AG08395 (cell line): ENCODE measurements around the gene IL9.
"Not testable (repeated sequence)": the region's sequence is repeated elsewhere in the genome, so short reads cannot be mapped to it uniquely, and the experiment has no call there.

Experiments used
- DNase-seq: peaks from one replicate; pipeline ENCODE4 v3.0.0; 2012; ENCODE audit warnings: mixed read lengths, low spot score

IL9 gene

DNA sequence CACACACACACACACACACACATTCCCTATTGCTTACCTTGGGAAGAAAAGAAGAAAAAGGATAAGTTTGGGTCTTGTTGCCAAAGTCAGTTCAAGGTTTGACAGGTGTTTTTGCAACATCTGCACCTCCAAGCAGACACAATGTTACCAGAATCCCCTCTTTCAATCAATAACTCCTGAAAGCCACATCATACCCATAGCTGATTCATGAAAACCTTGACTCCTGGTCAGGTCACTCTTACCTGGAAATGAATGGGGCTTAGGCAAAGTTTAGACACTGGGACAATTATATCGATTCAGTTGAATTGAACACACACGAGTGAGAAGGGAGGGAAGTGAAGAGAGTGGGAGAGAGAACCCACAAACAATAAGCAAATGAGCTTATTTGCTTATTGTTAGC is 27.0 kb downstream of the IL9 start:
- DNase-seq: no peak

GRCh38 chr5:135867599-135867998 is 28.0 kb downstream of the IL9 start:
- no peak for DNase-seq

DNA sequence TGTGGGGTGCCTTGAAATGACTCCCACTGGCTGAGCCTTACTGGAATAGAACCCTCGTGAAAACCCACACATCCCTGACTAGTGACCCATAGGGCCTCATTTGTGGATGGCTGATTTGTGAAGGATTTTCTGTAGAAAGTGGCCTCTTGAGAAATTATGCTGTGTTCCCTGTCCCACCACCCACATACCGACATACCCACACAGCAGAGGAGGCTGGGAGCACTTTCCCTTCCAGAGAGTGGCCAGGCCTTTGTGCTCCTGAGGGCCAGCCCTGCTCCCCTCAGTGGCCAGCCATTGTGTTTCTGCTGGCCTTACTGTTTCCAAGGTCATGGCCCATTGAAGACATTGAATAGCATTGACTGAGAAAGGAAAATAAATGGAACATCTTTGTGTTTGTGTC is 29.6 kb downstream of the IL9 start:
- DNase-seq: no peak

DNA sequence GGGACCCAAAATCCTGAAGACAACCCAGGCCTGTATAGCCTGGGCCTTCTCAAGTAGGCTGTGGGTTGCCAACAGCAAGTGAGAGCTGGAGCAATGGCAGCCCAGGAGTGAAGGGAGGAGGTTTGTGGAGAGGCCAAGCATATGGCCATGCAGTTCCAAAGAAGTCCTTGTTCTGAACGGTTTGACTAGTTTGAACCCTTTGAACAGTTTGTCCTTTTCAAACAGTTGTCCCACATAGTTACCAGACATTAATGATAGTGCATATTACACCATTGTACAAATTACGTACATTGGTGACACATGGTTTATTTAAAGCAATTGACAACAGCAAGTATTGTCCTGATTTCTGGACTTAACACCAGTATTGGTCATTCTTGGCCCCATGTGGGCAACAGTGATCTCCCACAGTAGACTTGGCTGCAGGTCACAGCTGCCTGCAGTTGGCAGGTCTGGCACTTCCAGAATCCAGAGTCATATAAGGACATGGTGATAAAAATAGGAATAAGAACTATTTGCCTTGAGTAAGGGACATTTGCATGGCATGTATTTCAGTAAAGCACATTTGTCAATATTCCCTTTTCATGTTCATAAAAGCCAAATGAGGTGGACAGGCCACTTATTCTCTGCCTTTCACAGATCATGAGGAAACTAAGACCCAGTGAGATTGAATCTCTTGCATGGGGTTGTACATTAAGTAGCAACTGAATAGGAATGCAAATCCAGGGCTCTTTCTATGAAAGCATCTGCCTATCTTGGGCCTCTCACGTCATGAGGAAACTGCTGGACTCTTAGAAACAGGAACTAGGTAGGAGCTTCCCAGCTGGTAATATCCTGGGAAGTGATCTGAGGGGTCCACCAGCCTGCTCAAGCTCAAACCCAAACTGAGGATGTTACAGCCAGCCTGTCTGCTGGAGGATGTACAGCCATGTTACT is 30.9 kb downstream of the IL9 start:
- DNase-seq: no peak

GRCh38 chr5:135862744-135863143 is 32.9 kb downstream of the IL9 start:
- DNase-seq: no peak

GRCh38 chr5:135862086-135862485 is 33.6 kb downstream of the IL9 start:
- DNase-seq: no peak

DNA sequence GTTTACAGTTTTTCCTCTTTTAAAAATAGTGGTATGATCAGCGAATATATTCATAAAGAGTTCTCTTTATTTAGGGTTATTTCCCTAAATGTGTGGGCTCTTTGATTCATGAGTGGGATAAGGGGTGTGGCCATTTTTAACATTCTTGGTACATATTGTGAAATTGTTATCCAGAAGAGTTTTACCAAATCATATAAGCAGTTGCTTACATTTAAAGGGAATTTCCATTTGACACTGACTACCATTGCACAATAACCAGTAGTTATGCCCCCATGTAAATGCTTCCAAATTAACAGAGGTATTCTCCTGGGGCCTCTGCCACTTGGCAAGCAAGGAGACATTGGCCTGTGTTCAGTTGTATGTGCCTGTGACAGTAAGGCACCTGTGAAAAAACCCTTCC is 34.0 kb downstream of the IL9 start:
- DNase-seq: no peak

DNA sequence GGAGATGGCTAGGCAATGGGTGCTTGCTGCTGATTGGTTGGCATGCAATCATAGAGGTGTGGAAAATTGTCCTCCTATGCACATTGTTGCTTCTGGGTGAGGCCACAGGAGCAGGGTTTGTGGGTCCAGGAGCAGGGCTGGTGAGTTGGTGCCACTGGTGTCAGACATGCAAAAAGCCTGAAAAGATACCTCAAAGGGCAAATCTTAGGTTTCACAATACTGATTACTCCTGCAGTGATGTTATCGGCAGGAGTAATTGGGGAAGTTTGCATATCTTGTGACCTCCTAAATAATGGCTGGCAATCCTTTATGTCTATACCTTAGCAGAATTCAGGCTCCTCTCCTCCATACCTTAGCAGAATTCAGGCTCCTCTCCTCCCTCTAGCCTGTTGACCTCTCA is 36.0 kb downstream of the IL9 start:
- DNase-seq: no peak

- not testable (repeated sequence) for DNase-seq
These were observed 36.5 kb downstream of the IL9 start for GRCh38 chr5:135859186-135859585.

DNA sequence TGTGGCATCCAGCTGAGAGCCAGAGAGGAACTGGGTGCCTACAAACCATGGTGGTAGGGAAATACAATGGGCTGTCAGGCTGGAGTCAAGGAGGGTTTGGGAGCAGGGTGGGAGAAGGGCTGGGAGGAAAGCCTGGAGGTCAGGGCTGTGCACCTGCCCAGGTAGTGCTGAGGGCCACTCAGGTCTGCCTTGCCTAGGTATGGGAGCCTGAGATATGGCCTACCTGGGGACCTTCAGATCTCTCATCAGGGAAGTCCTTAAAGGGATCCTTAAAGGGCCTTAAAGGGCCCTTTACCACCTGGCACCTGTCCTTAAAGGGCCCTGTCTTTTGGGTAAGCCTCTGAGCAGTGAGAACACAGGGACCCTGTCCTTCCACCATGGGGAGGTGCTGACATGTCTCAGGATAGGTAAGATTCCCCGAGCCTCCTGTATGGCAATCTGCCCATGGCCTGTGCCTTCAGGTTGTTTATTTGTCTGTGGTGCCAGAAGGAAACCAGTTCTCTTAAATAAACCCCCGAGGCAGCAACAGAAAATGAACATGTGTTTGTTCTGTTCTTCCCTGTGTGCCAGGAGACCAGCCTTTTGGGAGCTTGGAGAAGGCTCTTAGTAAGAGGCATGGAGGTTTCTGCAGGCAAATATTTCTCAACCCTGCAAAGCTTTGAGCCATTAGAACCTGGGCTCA is 37.9 kb downstream of the IL9 start:
- no peak for DNase-seq

GRCh38 chr5:135851915-135852845 is 43.5 kb downstream of the IL9 start:
- DNase-seq: no peak

GRCh38 chr5:135851186-135851914 is 44.3 kb downstream of the IL9 start:
- no peak for DNase-seq

DNA sequence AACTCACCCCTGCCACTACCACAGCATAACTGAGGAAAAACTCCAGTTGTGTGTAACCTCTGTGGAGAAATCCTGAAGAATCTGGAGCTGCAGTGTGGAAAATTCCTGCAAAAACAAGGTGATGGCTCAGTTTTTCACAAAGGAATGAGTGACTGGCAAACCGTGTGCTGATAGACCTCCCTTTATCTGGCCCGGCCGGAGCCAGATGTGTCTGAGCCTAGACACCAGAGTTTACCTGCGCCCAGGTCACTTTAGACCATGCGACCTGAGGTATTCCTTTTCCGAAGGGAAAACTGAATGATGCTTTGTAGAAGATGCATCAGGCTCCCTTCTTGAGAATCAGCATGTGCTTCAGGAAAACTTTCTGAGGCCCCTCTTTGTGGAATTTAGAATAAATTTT is 45.0 kb downstream of the IL9 start:
- DNase-seq: no peak

GRCh38 chr5:135850231-135850630 is 45.4 kb downstream of the IL9 start:
- DNase-seq: no peak

DNA sequence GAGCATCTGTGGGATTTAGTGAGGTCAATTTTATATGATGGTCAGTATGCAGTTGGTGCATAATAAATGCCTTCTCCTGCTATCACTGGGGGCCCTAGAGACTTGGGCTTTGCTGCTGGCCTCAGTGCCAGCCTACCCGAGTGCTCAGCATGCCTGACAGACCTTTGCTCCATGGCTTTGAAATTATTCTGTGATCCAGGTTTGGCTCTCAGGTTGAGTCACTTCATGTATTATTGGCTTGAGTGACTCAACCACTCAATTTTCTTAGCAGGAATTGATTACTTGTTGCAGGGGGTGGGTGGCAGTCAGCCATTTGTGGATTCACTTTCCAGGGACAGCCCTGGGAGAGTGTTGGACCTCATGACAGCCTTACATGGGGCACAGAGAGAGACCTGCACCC is 47.7 kb downstream of the IL9 start:
- DNase-seq: no peak

DNA sequence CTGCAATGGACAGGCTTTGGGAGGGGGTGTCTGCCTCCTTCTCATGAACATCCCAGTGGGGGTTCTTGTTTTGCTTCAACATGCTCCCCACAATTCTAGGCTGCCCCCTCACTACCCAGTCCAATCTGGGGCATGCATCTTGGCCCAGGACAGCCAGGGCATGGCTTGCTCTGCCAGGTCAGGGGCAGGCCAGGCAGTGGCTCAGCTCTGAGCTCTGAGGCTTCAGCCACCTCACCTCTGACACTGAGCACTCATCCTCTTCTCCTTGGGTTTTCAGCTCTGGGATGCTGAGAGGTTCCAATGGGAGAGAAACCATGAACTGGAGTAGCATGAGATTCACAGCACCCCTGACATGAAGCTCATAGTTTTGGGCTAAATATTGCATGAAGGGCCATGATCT is 49.3 kb downstream of the IL9 start:
- no peak for DNase-seq

DNA sequence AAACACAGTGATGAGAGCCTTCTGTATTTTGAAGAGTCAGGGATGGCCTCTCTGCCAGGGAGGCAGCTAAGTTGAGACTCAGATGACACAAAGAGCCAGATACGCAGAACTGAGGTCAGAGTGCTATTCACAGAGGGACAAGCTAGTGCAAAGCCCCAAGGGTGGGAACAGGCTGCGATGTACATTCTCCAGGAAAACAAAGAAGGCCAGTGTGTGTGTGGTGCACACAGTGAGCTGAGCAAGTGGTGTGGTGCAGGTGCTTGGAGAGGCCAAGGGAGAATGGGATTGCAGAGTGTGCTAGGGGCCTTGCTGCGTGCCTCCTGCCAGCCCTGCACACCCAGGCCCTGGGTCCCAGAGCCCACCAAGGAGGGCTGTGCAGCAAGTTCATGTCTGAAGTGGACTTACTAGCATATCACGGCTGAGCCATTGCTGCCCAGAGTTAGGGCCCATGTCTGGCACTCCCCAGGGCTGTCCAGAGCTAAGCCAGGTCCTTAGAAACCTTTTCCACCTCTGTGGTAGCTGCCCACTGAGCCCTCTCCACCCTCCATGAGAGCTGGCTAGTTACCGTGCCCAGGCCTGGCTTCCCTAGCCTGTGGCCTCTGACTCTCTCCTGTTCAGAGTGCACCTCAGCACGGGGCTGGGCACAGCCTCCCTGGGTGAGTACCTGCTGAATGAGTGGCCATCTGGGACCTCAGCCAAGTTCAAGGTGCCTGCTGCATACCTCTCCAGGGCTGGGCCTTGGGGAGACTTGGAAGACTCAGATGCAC is 51.9 kb downstream of the IL9 start:
- no peak for DNase-seq

DNA sequence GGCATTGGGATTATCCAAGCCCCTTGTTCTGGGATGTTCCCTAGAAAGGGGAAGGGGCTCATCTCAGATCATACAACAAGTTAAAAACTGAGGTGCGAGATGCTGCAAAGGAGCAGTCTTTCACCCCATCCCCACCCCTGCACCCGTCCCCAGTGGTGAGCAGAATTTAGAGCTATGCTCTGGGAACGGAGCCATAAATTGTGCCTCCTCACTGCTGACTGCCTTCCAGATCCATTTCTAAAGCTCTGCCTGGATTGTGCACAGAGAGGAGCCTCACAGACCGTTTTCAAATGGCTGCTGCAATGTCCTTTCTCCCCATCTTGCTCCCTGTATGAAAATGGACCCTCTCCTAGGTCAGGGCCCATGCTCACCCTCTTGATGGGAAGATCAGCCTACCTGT is 52.9 kb downstream of the IL9 start:
- DNase-seq: no peak
